Body of pancreas (tissue), 4 donors: ENCODE data around the gene PSMD11. TPM values are rescaled to one million over a fixed set of nuclear protein-coding genes. Genes with fewer than 3 reads are reported as not detected.

Source experiments
- ATAC-seq: fragments of 150-250 bp; one replicate; pipeline ENCODE4 v1.9.1; 2016
- DNase-seq, 4 donors: peaks; one replicate each; pipeline ENCODE4 v3.0.0-alpha.2; 2019
- H3K27ac ChIP-seq, 4 donors: fragments of 200-600 bp; sonication (generic); 1 replicate in 3 of 4; 2 replicates in 1 of 4; pipeline versions ENCODE4 v1.5.1 to v1.6.1; 2016 to 2019; ENCODE audit warnings: mild to moderate bottlenecking in 1 of 4, mixed read lengths in 1 of 4, moderate library complexity in 1 of 4
- H3K27me3 ChIP-seq, 2 donors: fragments of 200-600 bp; sonication (generic); one replicate each; pipeline ENCODE4 v1.6.0; 2016; ENCODE audit warnings: mild to moderate bottlenecking in 1 of 2
- H3K36me3 ChIP-seq, 2 donors: fragments of 200-600 bp; sonication (generic); replicated peaks in 1 of 2; 2 replicates each; pipeline ENCODE4 v1.5.1; 2016; ENCODE audit warnings: low read depth in 2 of 2; ENCODE audit not compliant: insufficient read depth in 1 of 2
- H3K4me1 ChIP-seq: fragments of 200-600 bp; sonication (generic); one replicate; pipeline ENCODE4 v1.6.0; 2016
- H3K4me3 ChIP-seq, 2 donors: fragments of 200-600 bp; sonication (generic); 1 replicate in 1 of 2; 2 replicates in 1 of 2; pipeline ENCODE4 v1.5.1; 2016 to 2019
- H3K9me3 ChIP-seq, 3 donors: fragments of 200-600 bp; sonication (generic); 1 replicate in 2 of 3; 2 replicates in 1 of 3; pipeline ENCODE4 v1.5.1; 2016
- POLR2A ChIP-seq, 3 donors: fragments of 450-650 bp; IDR thresholded peaks; one replicate each; pipeline ENCODE4 v1.6.1; 2016; ENCODE audit warnings: antibody characterized with exemption in 3 of 3, mild to moderate bottlenecking in 2 of 3
- WGBS, 2 donors: methylation state at CpG; one replicate each; pipeline ENCODE4 v1.1.5; 2017; 5-methylcytosine and 5-hydroxymethylcytosine counted together
- intact Hi-C: fragments of 100-400 bp; cut with DNase I; formaldehyde crosslinking; loops from one replicate; pipeline ENCODE4 v1.15.1; 2023
- total RNA-seq, 2 donors: library from RNA; depleted of rRNA; stranded (reverse); fragments of >200 nt; gene quantifications; one replicate each; pipeline ENCODE4 v1.1.0, GENCODE V29; 2016
- TF ChIP-seq, protein P1 (sequence below), 7 experiments: fragments of 450-650 bp in 4 of 7; fragments of 200-600 bp in 3 of 7; sonication (generic) in 3 of 7; IDR thresholded peaks; one replicate each; pipeline ENCODE4 v1.5.1; 2016 to 2019; ENCODE audit warnings: antibody characterized with exemption in 7 of 7

Gene PSMD11
- total RNA-seq, 2 donors from 2014 or later = 18.9 to 24.7 TPM

DNA sequence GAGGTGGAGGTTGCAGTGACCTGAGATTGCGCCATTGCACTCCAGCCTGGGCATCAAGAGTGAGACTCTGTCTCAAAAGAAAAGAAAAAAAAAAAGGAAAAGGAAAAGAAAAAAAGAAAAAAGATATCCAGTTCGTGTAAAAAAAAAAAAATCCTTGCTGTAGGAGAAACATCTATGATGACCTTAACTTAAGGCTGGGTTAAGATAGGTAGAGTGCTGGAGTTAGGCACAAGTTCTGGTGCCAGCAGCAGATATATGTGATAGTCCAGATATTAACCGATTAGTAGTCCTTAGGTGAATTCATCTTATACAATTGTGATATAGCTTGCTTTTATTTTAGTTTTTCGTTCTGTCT is 17.2 kb downstream of the PSMD11 start:
- TF ChIP-seq, protein P1, sequence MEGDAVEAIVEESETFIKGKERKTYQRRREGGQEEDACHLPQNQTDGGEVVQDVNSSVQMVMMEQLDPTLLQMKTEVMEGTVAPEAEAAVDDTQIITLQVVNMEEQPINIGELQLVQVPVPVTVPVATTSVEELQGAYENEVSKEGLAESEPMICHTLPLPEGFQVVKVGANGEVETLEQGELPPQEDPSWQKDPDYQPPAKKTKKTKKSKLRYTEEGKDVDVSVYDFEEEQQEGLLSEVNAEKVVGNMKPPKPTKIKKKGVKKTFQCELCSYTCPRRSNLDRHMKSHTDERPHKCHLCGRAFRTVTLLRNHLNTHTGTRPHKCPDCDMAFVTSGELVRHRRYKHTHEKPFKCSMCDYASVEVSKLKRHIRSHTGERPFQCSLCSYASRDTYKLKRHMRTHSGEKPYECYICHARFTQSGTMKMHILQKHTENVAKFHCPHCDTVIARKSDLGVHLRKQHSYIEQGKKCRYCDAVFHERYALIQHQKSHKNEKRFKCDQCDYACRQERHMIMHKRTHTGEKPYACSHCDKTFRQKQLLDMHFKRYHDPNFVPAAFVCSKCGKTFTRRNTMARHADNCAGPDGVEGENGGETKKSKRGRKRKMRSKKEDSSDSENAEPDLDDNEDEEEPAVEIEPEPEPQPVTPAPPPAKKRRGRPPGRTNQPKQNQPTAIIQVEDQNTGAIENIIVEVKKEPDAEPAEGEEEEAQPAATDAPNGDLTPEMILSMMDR (IDR thresholded peaks at IDR 0.05) = no peak
- no peak for TF ChIP-seq POLR2A (IDR thresholded peaks at IDR 0.05)
- ATAC-seq (no peak), DNase-seq (no peak)
- Histone ChIP-seq H3K27ac (no peak overlapping the region), H3K36me3 (peaks cover 0 to 24% of the 10 kb centered on the region in 2 donors), H3K4me3 (no peak overlapping the region), H3K27me3 (no peaks in the 10 kb centered on the region), H3K9me3 (no peaks in the 10 kb centered on the region), H3K4me1 (peaks cover 18% of the 10 kb centered on the region)
- 57 to 61% methylated on average over 4 of the region's 4 CpGs for WGBS, 2 donors
- intact Hi-C loops = no loop called here

DNA sequence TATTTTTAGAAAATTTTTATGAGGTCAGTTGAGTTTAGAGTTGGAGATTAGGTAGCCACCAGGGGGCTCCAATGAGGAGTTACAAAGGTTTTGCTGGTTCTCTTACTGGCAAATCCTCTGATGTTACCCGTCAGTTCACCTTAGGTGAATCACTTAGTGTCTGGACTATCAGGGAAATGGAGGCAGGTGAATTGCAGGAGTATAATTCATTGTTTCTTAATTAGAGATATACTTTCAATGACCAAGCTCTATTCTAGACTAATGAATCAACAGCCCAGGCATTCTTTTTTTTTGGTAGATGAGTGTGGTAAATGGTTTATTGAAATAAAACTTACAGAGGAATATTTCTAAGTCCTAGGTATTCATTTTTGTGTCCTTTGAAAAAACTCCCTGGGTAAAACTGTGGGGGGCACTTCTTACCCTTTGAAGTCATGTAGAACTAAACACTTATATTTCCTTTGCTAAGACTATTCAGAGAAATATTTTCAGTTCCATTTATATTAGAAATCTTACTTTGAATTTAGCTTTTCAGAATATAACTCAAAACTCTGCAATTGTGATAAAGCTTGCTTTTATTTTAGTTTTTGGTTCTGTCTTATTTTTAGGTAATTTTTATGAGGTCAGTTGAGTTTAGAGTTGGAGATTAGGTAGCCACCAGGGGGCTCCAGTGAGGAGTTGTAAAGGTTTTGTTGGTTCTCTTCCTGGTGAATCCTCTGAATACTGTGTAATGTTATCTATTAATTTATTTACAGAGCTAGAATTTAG is 17.7 kb downstream of the PSMD11 start:
- no peaks in the 10 kb centered on the region for H3K27me3 ChIP-seq
- ATAC-seq (peak; percentile 66), DNase-seq (peak; percentile 49 to 69 (median 62))
- H3K9me3 ChIP-seq = no peaks in the 10 kb centered on the region
- peaks cover 0 to 28% of the 10 kb centered on the region in 2 donors for H3K36me3 ChIP-seq
- WGBS, 2 donors = 34 to 38% methylated on average over 1 of the region's 1 CpG
- TF ChIP-seq, protein P1 (IDR thresholded peaks at IDR 0.05) = peak; percentile 29 to 55 (median 49)
- no peak for TF ChIP-seq POLR2A (IDR thresholded peaks at IDR 0.05)
- H3K27ac ChIP-seq = peak overlapping the region in 1 of 4 donors; percentile 2
- no peak overlapping the region for H3K4me3 ChIP-seq
- peaks cover 18% of the 10 kb centered on the region for H3K4me1 ChIP-seq
- intact Hi-C loops = no loop called here

DNA sequence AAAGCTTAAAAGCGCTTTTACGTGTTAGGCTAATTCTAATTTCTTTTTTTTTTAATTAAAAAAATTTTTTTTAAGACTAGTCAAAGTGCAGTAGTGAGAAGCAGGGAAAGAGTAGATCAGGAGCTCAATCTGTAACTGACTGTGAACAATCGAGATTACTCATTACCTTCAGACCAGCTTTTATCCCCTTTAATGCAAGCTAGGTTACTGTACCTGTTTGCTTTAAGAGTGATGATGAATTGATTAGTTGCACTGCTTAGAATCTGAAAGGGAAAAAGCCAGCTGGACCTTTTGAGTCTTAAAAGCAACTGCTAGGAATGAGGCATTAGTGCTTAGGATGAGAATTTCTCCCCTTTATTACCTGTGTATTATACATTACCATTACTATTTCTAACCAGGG is 19.0 kb downstream of the PSMD11 start:
- Histone ChIP-seq H3K4me1 (peaks cover 18% of the 10 kb centered on the region), H3K9me3 (no peaks in the 10 kb centered on the region), H3K27me3 (no peaks in the 10 kb centered on the region), H3K36me3 (peaks cover 3 to 28% of the 10 kb centered on the region in 2 donors), H3K4me3 (no peak overlapping the region), H3K27ac (peak overlapping the region in 1 of 4 donors; percentile 25)
- 58 to 70% methylated on average over 3 of the region's 3 CpGs for WGBS, 2 donors
- DNase-seq (no peak), ATAC-seq (no peak)
- intact Hi-C loops = no loop called here
- TF ChIP-seq POLR2A (IDR thresholded peaks at IDR 0.05) = no peak
- TF ChIP-seq, protein P1 (IDR thresholded peaks at IDR 0.05) = no peak

DNA sequence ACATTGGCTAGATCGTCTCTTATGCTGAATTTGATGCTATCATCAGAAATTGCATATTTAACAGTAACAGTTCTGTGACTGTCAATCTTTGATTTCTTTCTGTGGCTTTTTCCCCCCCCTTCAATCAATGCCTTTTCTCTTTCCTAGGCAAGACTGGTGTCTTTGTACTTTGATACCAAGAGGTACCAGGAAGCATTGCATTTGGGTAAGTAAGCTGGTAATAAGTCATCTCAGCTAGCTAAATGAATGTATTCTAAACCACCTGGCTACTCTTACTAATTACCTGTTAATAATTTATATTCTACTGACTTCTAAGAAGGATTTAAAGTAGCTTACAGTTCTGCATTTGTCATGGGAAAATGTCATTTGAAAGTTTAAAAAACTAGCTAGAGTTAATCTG is 20.1 kb downstream of the PSMD11 start:
- ATAC-seq (no peak), DNase-seq (no peak)
- WGBS, 2 donors = 53% methylated on average over 1 of the region's 1 CpG
- no peak overlapping the region for H3K4me3 ChIP-seq
- intact Hi-C loops = no loop called here
- H3K9me3 ChIP-seq = no peaks in the 10 kb centered on the region
- H3K4me1 ChIP-seq = peaks cover 18% of the 10 kb centered on the region
- peak overlapping the region in 1 of 4 donors; percentile 13 for H3K27ac ChIP-seq
- peaks cover 3 to 31% of the 10 kb centered on the region in 2 donors for H3K36me3 ChIP-seq
- TF ChIP-seq POLR2A (IDR thresholded peaks at IDR 0.05) = no peak
- TF ChIP-seq, protein P1 (IDR thresholded peaks at IDR 0.05) = no peak
- no peaks in the 10 kb centered on the region for H3K27me3 ChIP-seq

DNA sequence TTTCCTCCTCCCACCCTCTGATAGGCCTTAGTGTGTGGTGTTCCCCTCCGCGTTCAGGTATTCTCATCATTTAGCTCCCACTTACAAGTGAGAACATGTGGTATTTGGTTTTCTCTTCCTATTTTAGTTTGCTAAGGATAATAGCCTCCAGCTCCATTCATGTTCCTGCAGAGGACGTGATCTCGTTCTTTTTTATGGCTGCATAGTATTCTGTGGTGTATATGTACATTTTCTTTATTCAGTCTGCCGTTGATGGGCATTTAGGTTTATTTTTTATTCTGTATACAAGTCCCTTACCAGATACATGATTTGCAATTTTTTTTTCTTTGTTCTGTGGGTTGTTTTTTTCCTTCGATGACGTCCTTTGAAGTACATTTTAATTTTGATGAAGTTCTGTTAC is 23.6 kb downstream of the PSMD11 start:
- Histone ChIP-seq H3K4me1 (peaks cover 6% of the 10 kb centered on the region), H3K36me3 (peaks cover 3 to 41% of the 10 kb centered on the region in 2 donors), H3K27me3 (no peaks in the 10 kb centered on the region), H3K4me3 (no peak overlapping the region), H3K9me3 (no peaks in the 10 kb centered on the region), H3K27ac (no peak overlapping the region)
- DNase-seq (no peak), ATAC-seq (no peak)
- intact Hi-C loops = no loop called here
- no peak for TF ChIP-seq POLR2A (IDR thresholded peaks at IDR 0.05)
- TF ChIP-seq, protein P1 (IDR thresholded peaks at IDR 0.05) = no peak
- 92 to 100% methylated on average over 7 of the region's 7 CpGs for WGBS, 2 donors
